Measurements from ENCODE around the gene RORC. TPM values are rescaled to one million over a fixed set of nuclear protein-coding genes. Genes with fewer than 3 reads are reported as not detected.
A peak's percentile ranks its signal among the peaks of the same experiment; 100 is the strongest.
"Not testable (repeated sequence)": the region's sequence is repeated elsewhere in the genome, so short reads cannot be mapped to it uniquely, and the experiment has no call there.

Gene RORC
- 8.6 TPM for total RNA-seq
- 1 to 10 TPM; 2.5 to 8.8 (median 6.6) TPM for polyA plus RNA-seq (ENCODE audit: insufficient read depth in 1 of 8, insufficient read length in 8 of 8, low replicate concordance in 1 of 8)
- long read RNA-seq, donor 1, partial matches to known transcripts, result 0 of 1 reads
- long read RNA-seq, donor 1, other reads (novel, unspliced or antisense), result 0 of 1 reads
- long read RNA-seq, donor 2, result 0 reads
- long read RNA-seq, donor 3, partial matches to known transcripts, result 0 of 2 reads
- long read RNA-seq, donor 3, other reads (novel, unspliced or antisense), result 0 of 2 reads
- long read RNA-seq, donor 4, result 0 reads
- long read RNA-seq, donor 5, full-length matches to known transcripts, result 2 of 2 reads
- long read RNA-seq, donor 5, partial matches to known transcripts, result 0 of 2 reads
- long read RNA-seq, donor 5, other reads (novel, unspliced or antisense), result 0 of 2 reads
- long read RNA-seq, donor 6, partial matches to known transcripts, result 0 of 2 reads
- long read RNA-seq, donor 6, other reads (novel, unspliced or antisense), result 0 of 2 reads
- long read RNA-seq, donor 7, result 0 reads
- long read RNA-seq, donor 8, result 0 reads
- long read RNA-seq, donor 9, partial matches to known transcripts, result 0 of 1 reads
- long read RNA-seq, donor 9, other reads (novel, unspliced or antisense), result 0 of 1 reads
- long read RNA-seq, donor 10, full-length matches to known transcripts, result 3 of 3 reads
- long read RNA-seq, donor 10, partial matches to known transcripts, result 0 of 3 reads
- long read RNA-seq, donor 10, other reads (novel, unspliced or antisense), result 0 of 3 reads
- long read RNA-seq, donor 11, full-length matches to known transcripts, result 3 of 3 reads
- long read RNA-seq, donor 11, partial matches to known transcripts, result 0 of 3 reads
- long read RNA-seq, donor 11, other reads (novel, unspliced or antisense), result 0 of 3 reads

DNA sequence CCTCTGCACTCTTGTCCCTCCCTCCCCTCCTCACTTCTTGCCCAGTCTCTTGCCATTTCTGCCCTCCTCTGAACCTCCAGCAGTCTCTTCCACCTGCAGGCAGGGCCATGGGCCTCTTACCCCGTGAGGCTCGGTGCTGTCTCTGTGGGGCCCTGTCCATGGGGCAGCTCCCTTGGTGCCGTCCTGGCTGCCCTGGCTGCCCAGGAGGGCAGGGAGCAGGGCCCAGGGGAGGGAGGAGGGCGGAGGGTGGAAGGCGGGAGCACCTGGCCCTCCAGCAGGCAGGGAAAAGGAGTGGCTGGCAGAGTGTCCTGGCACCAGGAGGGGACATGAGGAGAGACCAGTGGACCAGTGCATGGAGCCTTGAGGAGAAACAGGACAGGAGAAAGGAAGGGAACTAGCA, at the start of gene RORC:
Gene RORC, minus strand, starts transcription at position 198 of the 400 bp plus-strand sequence. Its CDS starts 38 bp downstream, at position 160.
- no peaks in the 10 kb centered on the region for H3K36me3 ChIP-seq (ENCODE audit: control insufficient read depth, insufficient read depth, low read length)
- H3K4me3 ChIP-seq (ENCODE audit: low read length), result peak within 1 kb of the TSS; percentile 19
- peaks cover 12% of the 10 kb centered on the region for H3K27me3 ChIP-seq (ENCODE audit: control insufficient read depth, insufficient read depth, low read length)
- peak within 1 kb of the TSS; percentile 20 for H3K27ac ChIP-seq (ENCODE audit: low read length)
- H3K9me3 ChIP-seq (replicated peaks; ENCODE audit: control insufficient read depth, low read depth, low read length), result no peaks in the 10 kb centered on the region
- H3K4me1 ChIP-seq (ENCODE audit: control insufficient read depth, insufficient read depth, low read length), result peaks cover 29% of the 10 kb centered on the region
- WGBS (ENCODE audit: insufficient coverage), result 58% methylated on average over 5 of the region's 5 CpGs
- no peak for DNase-seq

DNA sequence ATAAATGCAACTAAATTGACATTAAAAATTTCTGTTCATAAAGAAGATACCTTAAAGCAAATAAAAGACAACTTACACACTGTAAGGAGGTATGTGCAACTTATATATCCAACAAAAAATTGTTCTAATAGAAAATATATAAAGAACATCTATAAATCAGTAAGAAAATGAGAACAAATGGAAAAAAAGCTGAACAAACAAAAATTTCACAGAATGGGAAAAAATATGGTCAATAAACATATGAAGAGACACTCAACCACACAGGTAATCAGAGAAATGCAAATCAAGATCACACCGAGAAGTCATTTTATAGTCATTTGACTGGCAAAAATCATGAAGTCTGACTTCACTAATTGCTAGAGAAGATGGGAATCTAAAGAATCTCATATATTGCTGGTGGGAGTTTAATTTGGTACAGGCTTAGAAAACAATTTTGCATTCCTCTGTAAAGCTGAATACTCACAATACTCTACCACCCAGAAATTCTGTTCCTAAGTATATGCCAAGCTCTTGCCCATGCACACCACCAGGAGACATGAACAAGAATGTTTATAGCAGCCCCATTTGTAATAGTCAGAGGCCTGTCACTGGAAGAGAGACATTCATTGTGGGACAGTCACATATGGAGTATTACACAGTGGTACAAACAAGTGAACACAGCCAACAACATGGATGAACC, 44.0 kb upstream of the RORC start:
- no peaks in the 10 kb centered on the region for H3K9me3 ChIP-seq (replicated peaks; ENCODE audit: control insufficient read depth, low read depth, low read length)
- no peak overlapping the region for H3K4me3 ChIP-seq (ENCODE audit: low read length)
- no CpG with 5 or more reads among the region's 1 CpG for WGBS (ENCODE audit: insufficient coverage)
- DNase-seq, result no peak
- no peaks in the 10 kb centered on the region for H3K27me3 ChIP-seq (ENCODE audit: control insufficient read depth, insufficient read depth, low read length)
- peaks cover 2% of the 10 kb centered on the region for H3K36me3 ChIP-seq (ENCODE audit: control insufficient read depth, insufficient read depth, low read length)
- no peak overlapping the region for H3K27ac ChIP-seq (ENCODE audit: low read length)
- no peaks in the 10 kb centered on the region for H3K4me1 ChIP-seq (ENCODE audit: control insufficient read depth, insufficient read depth, low read length)

DNA sequence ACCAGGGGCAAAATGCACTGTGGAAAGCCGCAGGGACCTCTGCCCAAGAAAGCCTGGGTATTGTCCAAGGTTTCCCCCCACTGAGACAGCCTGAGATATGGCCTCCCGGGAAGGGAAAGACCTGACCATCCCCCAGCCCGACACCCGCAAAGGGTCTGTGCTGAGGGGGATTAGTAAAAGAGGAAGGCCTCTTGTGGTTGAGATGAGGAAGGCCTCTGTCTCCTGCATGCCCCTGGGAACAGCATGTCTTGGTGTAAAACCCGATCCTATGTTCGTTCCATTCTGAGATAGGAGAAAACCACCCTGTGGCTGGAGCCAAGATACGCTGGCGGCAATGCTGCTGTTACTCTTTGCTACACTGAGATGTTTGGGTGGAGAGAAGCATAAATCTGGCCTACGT, 41.2 kb upstream of the RORC start:
- H3K27ac ChIP-seq (ENCODE audit: low read length); H3K27me3 ChIP-seq (ENCODE audit: control insufficient read depth, insufficient read depth, low read length); H3K4me3 ChIP-seq (ENCODE audit: low read length); H3K4me1 ChIP-seq (ENCODE audit: control insufficient read depth, insufficient read depth, low read length); DNase-seq; H3K9me3 ChIP-seq (replicated peaks; ENCODE audit: control insufficient read depth, low read depth, low read length); H3K36me3 ChIP-seq (ENCODE audit: control insufficient read depth, insufficient read depth, low read length): not testable (repeated sequence)
- 59% methylated on average over 2 of the region's 9 CpGs for WGBS (ENCODE audit: insufficient coverage)

DNA sequence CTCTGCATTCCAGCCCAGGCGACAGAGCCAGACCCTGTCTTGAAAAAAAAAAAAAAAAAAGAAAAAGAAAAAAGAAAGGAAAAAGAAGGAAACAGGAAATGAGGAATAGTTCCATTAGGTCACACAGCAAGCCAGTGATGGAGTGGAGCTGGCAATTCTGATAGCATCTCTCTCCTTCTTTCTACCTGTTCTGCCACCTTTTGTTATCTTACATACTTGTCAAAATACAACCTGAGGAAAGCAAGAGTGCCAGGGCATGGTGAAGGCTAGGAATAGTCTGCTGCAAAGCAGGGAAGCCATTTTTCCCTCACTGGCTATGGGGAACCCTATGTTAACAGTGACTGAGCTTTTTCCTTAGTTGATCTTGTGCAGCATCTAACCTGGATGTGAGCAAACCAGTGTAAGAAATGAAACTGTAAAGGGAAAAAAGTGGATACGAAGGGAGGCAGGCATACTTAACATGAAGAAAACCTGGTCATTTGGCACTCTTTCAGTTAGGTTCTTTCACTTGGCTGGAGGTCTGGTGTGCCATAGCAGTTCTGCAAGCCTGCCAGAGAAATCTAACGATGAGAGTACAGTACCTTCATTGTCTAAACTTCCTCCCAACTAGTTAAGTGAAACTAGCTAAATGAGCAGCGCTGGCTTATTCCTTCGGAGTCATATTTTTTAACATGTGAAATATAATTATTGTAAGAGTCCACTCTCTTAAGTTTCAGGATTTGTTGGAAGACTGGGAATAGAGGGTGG, 39.9 kb upstream of the RORC start:
- no peaks in the 10 kb centered on the region for H3K9me3 ChIP-seq (replicated peaks; ENCODE audit: control insufficient read depth, low read depth, low read length)
- DNase-seq, result no peak
- no peaks in the 10 kb centered on the region for H3K27me3 ChIP-seq (ENCODE audit: control insufficient read depth, insufficient read depth, low read length)
- H3K27ac ChIP-seq (ENCODE audit: low read length), result no peak overlapping the region
- H3K4me1 ChIP-seq (ENCODE audit: control insufficient read depth, insufficient read depth, low read length), result no peaks in the 10 kb centered on the region
- H3K36me3 ChIP-seq (ENCODE audit: control insufficient read depth, insufficient read depth, low read length), result no peaks in the 10 kb centered on the region
- H3K4me3 ChIP-seq (ENCODE audit: low read length), result no peak overlapping the region
- 71% methylated on average over 1 of the region's 5 CpGs for WGBS (ENCODE audit: insufficient coverage)

DNA sequence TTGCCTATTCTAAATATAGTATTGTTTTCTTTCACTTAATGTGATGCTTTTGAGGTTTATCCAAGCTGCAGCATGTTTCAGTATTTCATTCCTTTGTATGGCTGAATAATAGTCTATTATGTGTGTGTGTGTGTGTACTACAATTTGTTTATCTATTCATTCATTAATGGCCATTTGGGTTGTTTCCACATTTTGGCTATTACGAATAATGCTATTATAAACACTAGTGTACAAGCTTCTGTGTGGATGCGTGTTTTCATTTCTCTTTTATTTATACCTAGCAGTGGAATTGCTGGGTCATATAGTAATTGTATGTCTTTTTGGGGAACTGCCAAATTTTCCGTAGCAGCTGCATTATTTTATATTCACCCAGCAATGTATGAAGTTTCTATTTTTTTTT, 36.9 kb upstream of the RORC start:
- WGBS (ENCODE audit: insufficient coverage), result no CpG with 5 or more reads among the region's 3 CpGs
- no peaks in the 10 kb centered on the region for H3K4me1 ChIP-seq (ENCODE audit: control insufficient read depth, insufficient read depth, low read length)
- H3K27me3 ChIP-seq (ENCODE audit: control insufficient read depth, insufficient read depth, low read length), result no peaks in the 10 kb centered on the region
- H3K4me3 ChIP-seq (ENCODE audit: low read length), result no peak overlapping the region
- H3K36me3 ChIP-seq (ENCODE audit: control insufficient read depth, insufficient read depth, low read length), result no peaks in the 10 kb centered on the region
- no peak overlapping the region for H3K27ac ChIP-seq (ENCODE audit: low read length)
- H3K9me3 ChIP-seq (replicated peaks; ENCODE audit: control insufficient read depth, low read depth, low read length), result no peaks in the 10 kb centered on the region
- DNase-seq, result peak; percentile 15

DNA sequence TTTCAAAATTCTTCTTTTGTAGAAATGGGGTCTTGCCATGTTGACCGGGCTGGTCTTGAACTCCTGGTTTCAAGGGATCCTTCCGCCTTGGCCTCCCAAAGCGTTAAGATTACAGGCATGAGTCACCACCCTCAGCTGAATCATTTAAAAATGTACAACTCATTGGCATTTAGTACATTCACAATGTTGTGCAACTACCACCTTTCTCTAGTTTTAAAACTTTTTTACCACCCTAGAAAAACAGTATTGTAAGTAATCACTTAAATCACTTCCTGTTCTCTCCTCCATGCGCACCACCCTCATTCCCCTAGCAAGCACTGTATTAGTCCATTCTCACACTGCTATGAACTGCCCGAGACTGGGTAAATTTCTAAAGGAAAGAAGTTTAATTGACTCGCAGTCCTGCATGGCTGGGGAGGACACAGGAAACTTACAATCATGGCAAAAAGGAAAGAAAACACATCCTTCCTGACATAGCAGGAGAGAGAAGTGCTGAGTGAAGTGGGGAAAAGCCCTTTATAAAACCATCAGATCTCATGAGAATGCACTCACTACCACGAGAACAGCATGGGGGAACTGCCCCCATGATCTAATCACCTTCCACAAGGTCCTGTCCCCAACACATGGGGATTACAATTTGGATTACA, 36.3 kb upstream of the RORC start:
- Histone ChIP-seq H3K36me3 (ENCODE audit: control insufficient read depth, insufficient read depth, low read length) (no peaks in the 10 kb centered on the region), H3K9me3 (replicated peaks; ENCODE audit: control insufficient read depth, low read depth, low read length) (no peaks in the 10 kb centered on the region), H3K27me3 (ENCODE audit: control insufficient read depth, insufficient read depth, low read length) (no peaks in the 10 kb centered on the region), H3K4me1 (ENCODE audit: control insufficient read depth, insufficient read depth, low read length) (no peaks in the 10 kb centered on the region), H3K4me3 (ENCODE audit: low read length) (no peak overlapping the region), H3K27ac (ENCODE audit: low read length) (no peak overlapping the region)
- 84% methylated on average over 3 of the region's 7 CpGs for WGBS (ENCODE audit: insufficient coverage)
- DNase-seq, result no peak

DNA sequence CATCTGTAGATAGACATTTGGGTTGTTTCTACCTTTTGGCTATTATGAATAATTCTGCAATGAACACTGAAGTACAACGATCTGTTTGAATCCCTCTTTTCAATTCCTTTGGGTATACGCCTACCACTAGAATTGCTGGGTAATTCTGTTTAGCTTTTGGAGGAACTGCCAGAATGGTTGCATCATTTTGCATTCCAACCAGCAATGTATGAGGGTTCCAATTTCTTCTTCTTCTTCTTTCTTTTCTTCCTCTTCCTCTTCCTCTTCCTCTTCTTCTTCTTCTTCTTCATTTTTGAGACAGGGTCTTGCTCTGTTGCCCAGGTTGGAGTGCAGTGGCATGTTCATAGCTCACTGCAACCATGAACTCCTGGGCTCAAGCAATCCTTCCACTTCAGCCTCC, 35.7 kb upstream of the RORC start:
- WGBS (ENCODE audit: insufficient coverage), result no CpG with 5 or more reads among the region's 2 CpGs
- H3K27me3 ChIP-seq (ENCODE audit: control insufficient read depth, insufficient read depth, low read length), result no peaks in the 10 kb centered on the region
- no peak overlapping the region for H3K4me3 ChIP-seq (ENCODE audit: low read length)
- H3K4me1 ChIP-seq (ENCODE audit: control insufficient read depth, insufficient read depth, low read length), result no peaks in the 10 kb centered on the region
- no peaks in the 10 kb centered on the region for H3K36me3 ChIP-seq (ENCODE audit: control insufficient read depth, insufficient read depth, low read length)
- H3K9me3 ChIP-seq (replicated peaks; ENCODE audit: control insufficient read depth, low read depth, low read length), result no peaks in the 10 kb centered on the region
- no peak for DNase-seq
- H3K27ac ChIP-seq (ENCODE audit: low read length), result no peak overlapping the region

DNA sequence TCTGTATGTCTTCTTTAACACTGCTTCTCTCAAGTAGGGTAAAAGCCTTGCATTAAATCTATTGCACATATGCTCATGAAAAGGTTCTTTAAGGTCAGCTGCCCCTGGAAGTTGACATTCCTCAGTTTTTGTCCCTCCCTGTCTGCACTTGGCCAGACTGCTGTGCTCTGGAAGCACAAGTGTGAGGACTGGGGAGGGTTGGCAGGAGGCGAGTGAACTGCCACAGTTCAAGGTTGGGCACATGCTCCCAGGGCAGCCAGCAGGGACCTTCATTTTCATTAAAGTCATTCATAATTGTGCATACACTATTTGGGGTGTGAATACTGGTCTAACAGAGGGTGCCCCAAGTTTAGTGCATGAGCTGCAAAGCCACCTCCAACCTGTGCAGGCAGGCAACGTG, 32.8 kb upstream of the RORC start:
- no peak for DNase-seq
- Histone ChIP-seq H3K4me1 (ENCODE audit: control insufficient read depth, insufficient read depth, low read length) (no peaks in the 10 kb centered on the region), H3K4me3 (ENCODE audit: low read length) (no peak overlapping the region), H3K36me3 (ENCODE audit: control insufficient read depth, insufficient read depth, low read length) (no peaks in the 10 kb centered on the region), H3K27ac (ENCODE audit: low read length) (no peak overlapping the region), H3K27me3 (ENCODE audit: control insufficient read depth, insufficient read depth, low read length) (no peaks in the 10 kb centered on the region), H3K9me3 (replicated peaks; ENCODE audit: control insufficient read depth, low read depth, low read length) (no peaks in the 10 kb centered on the region)
- 0% methylated on average over 1 of the region's 2 CpGs for WGBS (ENCODE audit: insufficient coverage)

DNA sequence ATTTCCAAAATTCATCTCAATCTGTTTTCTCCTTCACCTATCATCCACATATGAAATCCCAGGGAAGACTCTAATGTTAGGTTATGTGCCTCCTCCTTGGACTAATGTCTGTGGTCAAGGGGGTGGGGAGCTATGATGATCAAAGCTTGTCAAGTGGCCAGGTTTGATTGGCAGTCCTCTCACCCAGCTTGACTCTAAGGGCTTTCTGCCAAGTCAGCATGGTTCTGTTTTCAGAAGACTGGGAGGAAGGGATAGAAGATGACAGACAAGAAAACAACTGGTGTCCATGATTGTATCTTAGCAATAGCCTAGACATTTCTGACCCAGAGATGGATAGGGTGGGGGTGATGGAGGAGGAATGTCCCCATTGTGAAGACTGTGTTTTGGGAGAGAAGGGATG, 31.0 kb upstream of the RORC start:
- no peaks in the 10 kb centered on the region for H3K36me3 ChIP-seq (ENCODE audit: control insufficient read depth, insufficient read depth, low read length)
- H3K27me3 ChIP-seq (ENCODE audit: control insufficient read depth, insufficient read depth, low read length), result peaks cover 2% of the 10 kb centered on the region
- no peak overlapping the region for H3K4me3 ChIP-seq (ENCODE audit: low read length)
- H3K9me3 ChIP-seq (replicated peaks; ENCODE audit: control insufficient read depth, low read depth, low read length), result no peaks in the 10 kb centered on the region
- H3K27ac ChIP-seq (ENCODE audit: low read length), result no peak overlapping the region
- no peaks in the 10 kb centered on the region for H3K4me1 ChIP-seq (ENCODE audit: control insufficient read depth, insufficient read depth, low read length)
- no peak for DNase-seq

All from muscle of leg (tissue), 16 donors.